ENCODE data around the gene STAG2.
"Not testable (repeated sequence)": the region's sequence is repeated elsewhere in the genome, so short reads cannot be mapped to it uniquely, and the experiment has no call there.

STAG2 gene

DNA sequence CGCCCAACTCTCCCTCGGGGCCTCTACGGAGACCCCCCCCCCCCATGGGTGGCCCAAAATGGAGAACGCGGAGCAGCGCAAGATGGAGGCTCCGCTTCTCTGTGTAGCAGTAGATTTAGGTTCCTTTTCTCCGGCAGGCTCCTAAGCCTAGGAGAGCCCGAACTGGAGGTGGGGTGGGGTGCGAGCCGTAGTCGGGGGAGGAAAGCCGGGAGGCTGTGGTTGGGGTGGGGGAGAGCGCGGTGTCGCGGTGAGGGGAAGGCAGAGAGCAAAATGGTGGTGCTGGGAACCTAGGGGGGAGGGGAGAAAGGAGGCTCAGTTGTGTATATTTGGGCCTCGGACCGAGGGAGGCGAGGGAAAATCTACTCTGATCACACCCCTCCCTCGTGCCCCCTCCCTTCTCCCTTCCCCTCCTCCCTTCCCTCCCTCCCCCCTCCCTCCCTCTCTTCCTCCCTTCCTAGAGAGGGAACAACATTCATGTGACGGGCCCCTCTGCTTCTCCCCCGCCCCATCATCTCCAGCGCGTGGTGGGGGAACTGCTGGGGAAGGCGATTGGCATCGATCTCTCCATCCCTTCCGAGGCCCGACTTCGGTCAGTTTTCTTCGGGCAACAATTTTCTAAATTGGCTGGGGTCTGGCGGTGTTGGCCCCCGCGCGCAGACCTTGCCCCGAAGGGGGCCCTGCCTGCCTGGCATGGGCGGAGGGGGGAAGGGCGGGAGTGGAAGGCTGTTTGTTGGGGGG lies at the start of gene STAG2:
STAG2 (plus strand) TSS at position 439 of the 738 bp plus-strand sequence. CDS start 60,922 bp downstream, outside the sequence.
- DNase-seq: peak; percentile 92

DNA sequence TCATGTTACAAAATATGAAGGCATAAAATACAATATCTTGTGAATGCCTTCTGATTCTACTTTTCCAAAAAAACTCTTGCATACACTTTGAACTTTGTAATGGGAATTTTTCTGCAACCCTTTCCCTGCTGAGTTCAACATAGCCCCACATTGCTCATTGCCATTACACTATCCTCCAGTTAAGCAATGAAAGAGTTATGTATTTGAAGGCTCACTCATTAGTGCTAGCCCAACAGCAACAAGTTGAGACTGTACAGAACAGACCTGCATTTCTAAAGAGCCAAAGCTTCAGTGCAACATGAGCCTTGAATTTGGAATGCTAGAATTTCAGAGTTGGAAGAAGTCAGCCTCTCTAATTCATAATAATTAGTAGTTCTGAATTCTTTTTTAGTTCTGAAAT lies 44.4 kb upstream of the STAG2 start:
- DNase-seq: no peak

DNA sequence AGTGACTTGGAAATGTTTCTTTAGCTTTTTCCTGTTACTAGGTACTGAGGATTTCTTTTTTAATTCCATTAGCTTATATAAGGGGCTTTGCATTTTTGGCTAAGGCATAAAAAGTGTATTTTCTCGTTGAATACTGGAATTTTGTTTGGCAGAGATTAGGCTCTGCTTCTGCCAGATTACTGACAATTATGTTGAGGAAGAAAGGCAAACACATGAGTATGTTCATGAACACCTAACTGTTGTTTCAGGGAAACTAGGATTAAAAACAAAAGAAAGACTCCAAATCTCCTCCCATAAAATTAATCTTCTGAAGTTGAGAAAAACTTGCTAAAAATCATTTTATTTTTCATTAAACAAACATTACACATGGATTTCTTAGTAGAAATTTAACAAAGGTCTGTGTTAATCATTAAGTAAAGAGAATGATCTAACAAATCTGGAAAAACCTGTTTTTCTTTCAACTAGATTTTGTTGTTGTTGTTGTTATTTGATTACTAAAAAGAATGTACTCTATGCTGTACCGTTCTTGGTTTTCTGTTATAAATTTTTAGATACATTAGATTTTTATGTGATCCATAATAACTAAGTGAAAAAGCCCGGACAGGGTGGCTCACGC lies 43.3 kb upstream of the STAG2 start:
- no peak for DNase-seq

DNA sequence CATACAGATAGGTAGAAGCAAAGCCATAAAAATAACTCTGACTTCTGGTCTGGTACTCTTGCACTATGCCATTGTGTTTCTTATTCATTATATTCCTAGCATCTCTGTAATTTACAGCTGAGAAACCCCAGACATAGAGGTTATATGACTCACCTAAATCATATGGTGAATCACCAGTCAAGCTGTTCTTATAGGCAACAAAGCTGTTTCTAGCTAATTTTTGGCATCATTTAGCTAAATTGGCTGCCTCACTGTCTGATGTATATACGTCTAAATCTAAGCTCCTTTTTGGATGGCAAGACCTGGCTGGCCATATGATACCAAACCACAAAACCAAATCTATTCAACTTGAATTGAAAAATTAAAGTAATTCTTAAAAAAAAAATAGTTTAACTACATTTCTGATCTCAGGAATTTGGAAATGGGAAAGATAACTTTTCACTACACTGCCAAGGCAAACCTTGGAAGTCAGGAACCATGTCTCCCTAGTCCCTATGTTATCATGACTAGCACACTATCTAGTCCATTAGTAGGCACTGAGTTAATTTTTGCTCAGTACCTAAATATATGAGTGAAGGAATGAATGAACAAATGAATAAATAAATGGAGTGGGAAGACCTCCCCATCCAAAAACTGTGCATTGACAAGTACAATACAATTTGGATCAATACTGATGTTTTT lies 41.3 kb upstream of the STAG2 start:
- DNase-seq: no peak

DNA sequence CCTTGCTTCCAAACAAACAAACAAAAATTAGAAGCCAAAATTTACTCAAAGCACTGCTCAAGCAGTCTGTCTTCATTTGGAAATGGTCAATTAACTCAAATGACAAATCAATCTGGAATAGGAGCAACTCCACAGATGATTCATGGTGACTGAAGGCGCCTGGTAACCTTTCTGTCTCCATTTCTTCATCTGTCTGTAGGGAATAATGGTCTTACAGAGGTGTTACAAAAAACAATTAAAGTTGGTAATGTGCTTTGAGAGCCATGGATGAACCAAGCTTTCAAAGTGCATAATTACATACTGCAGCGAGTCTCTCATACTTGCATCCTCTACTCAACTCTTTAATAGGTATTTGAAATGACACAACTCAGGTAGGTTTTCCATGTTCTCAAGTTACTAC lies 38.3 kb upstream of the STAG2 start:
- no peak for DNase-seq

DNA sequence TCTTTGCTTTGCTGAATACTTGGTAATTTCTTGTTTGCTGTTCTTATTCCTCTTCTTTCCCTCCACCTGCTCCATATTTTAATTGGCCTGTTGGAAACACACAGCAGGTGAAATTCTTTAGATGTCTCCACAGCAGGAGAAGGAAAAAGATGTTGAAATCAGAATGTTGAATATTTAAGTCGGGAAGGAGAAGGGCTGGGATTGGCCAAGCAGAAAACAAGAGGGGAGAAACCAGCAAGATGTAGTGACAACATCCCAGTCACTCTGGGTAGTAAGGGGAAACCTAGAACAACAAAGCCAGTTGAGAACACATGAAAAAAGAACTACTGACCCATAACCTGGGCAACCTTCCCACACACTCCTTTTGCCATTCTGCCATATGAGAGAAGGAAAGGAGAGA lies 37.3 kb upstream of the STAG2 start:
- DNase-seq: no peak

DNA sequence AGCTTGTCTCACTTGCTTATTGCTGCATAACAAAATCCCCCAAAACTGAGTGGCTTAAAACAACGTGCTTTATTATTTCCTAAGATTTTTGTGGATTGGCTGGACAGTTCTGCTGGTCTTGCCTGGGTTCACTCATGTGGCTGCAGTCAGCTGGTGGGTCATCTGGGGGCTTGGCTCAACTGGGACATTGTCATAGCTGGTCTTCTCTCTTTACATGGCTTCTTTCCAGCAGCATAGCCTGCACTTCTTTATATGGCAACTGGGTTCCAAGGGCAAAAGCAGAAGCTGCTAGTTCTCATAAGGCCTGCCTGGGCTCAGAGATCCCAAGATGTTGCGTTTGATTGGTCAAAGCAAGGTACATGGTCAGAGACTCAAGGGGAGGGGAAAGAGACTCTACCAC lies 33.7 kb upstream of the STAG2 start:
- DNase-seq: no peak

DNA sequence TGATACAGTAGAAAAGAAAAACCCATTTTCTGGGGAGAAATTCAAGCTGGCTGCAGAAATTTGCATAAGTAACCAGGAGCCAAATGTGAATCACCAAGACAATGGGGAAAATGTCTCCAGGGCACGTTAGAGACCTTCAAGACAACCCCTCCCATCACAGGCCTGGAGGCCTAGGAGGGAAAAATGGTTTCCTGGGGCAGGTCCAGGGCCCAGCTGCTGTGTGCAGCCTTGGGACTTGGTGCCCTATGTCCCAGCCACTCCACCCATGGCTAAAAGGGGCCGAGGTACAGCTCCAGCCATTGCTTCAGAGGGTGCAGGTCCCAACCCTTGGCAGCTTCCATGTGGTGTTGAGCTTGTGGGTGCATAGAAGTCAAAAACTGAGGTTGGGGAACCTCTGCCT lies 29.5 kb upstream of the STAG2 start:
- not testable (repeated sequence) for DNase-seq

DNA sequence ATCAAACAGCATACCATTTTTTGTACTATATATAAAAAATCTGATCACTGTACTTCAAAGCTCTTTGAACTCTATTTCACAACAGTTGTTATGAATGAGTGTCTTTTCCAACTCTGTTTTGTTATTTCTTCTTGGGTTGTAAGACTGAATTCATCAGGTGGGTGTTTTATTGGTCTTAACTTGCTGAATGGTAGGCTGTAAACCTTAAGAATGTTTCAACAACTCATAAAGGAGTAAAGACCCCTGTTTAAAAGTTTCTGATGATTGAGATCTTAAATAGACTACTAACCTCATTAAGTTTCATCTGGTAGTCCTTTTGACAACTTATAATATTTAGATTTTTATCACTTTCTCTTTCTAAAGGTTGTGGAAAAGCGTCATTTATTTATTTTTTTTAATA lies 18.4 kb upstream of the STAG2 start:
- DNase-seq: no peak

DNA sequence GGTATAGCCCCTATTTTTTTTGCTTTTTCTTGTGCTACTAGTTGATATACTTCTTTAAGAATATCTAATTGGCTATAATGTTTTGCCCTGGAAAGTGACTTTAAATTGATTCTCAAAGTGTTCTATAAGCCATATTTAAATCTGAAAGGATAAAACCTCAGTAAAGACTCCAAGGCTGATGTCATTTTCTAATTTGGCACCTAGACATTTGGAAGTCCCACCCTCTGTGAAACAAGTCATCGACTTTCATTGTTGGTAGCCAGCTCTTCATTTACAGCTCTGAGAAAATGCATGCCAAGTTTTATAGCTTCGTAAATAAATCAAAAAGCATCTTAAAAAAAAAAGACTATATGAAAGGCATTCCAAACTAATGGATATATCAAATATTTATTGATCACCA lies 18.0 kb upstream of the STAG2 start:
- no peak for DNase-seq

DNA sequence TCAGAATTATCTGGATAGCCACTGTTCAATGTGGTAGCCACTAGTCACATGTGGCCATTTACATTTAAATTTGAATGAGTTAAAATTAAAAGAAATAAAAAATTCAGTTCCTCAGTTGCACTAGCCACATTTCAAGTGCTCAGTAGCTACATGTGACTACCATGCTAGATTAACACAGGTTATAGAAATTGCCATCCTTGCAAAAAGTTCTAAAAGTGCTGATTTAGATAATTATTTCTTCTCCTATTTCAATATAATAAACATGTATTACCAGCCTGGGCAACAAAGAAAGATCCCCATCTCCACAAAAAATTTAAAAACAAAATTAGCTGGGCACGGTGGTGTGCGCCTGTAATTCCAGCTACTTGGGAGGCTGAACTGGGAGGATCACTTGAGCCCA lies 11.7 kb upstream of the STAG2 start:
- no peak for DNase-seq

DNA sequence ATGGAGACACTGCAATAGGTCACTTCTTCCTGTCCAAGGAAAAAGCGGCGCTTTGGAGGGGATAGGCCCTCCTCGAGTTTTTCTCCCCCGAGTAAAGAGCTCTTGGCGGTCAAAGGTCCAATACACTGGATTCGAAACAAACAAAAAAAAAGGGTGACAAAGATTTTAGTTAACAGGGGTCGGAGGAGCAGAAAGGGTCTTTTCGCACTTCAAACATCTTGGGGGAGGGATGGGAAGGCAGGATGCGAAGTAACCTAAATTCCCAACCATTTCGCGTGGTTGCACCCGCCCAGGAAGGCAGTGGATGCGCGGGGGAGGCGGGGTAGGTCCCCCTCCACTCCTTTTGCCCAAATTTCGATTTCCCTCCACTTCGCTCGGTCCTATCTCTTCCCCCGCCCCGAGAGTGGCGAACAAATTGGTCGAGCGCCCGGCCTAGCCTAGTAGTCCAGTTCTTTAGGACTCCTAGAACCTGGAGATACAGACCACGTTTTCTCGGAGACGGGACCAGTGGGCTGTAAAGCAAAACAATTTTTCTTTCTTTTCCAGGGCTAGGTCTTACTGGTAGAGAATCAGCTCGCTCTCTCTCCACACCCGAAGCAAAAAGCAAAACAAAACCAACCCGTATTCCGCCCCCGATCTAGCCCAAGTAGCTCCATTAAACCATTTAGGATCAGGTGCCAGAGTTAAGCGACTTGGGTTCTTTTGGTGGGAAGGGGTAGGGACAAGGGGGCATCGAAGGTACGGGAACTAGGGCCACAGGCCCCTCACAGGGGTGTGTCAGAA lies 2.0 kb upstream of the STAG2 start:
- DNase-seq: peak; percentile 49

DNA sequence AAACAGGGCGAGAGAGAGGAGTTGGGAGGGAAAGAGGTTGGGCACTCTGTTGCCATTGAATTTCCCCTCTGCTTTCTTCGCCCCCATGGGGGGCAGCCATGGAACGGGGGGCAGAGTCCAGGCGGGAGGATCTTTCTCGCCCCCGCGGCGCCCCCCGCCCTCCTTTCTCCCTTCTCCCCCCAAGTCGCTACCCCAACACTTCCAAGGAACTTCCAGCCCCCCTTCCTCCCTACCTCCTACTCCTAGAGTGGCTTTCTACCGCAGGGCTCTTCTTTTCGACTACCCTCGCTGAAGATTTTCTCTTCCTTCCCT lies 594 bp upstream of the STAG2 start:
- no peak for DNase-seq

DNA sequence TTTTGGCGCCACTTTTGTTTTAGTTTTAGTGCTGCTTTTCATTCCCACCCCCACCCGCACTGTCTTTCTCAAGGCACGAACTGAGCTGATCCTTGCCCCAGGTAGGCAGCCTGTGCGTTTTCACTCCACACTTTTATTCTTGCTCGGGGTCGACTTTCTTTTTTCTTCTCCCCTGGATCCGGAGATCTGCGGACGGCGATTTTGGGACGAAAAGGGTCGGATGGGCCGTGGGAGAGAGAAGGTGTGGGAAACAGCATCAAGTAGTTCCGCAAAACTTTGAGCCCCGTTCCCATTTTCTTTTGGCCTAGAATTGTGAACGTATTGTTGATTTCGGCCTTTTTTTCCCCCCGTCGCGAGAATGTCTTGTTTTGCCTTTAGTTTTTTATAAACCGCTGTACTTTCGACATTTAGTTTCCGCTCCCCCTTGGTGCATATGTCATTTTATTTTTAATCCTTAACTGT lies 531 bp downstream of the STAG2 start:
- DNase-seq: no peak

DNA sequence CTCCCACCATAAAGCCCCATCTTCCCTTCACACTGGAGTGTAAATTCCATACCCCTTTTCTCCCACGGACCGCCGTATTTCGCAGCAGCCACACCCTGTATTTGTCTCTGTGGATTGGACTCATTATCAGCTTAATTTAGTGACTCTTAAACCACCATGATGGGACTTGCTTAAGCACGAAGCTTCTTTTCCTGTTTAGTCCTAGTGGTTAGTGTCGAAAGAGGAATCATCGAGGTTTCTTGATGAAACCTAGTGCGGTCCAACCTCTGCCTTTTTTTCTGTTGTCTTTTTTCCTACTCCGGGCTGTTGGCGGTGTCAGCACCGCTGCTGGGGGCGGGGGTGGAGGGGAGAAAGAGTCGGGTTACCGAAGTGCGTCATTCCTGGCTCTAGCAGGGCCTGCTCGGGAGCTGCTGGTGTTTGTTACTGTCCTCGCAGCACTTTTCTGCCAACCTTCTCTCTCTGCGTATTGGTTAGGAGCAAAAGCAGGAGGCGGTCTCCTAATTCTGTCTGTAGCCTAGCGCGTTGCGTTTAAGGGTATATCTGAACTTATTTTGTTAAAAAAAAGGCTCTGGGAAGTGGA lies 1.4 kb downstream of the STAG2 start:
- peak; percentile 96 for DNase-seq

DNA sequence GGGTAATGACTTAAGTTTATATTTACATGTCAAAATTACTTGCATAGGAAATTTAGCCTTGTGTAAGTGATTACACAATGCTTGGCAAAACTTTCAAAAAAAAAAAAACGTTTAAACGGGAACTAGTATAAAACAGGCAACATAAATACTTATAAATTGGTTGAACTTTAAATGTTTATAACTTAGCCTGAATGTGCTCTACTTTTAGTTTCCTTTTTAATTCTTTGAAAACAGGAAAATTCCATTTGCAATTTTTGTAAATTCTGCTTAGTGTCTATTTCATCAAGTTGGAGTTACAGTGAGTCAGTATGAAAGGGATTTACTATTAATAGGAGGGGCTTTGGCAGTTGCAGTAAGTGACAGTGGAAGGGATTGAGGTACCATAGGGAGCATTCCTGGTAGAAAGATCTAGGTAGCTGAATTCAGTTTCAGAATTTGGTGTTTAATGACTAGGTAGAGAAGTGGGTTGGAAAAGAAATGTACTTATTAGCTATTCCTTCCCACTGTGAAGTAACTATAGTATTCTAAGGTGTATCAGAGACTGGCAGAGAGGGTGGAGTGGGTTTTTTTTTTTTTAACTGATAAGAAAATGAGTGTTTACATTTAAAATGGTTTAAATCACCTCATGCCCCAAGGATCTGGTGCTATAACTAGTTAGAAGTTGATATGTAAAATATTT lies 2.8 kb downstream of the STAG2 start:
- DNase-seq: no peak

DNA sequence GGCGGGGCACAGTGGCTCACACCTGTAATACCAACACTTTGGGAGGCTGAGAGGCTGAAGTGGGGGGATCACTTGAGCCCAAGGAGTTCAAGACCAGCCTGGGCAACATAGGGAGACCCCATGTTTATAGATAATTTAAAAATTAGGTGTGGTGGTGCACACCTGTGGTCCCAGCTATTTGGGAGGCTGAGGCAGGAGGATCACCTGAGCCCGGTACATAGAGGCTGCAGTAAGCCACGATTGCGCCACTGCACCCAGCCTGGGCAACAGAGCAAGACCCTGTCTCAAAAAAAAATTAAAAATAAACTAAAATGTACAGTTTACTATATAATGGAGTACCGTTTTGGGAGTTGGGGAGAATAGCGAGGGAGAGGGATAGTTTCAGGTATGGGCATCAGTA lies 4.2 kb downstream of the STAG2 start:
- DNase-seq: no peak

DNA sequence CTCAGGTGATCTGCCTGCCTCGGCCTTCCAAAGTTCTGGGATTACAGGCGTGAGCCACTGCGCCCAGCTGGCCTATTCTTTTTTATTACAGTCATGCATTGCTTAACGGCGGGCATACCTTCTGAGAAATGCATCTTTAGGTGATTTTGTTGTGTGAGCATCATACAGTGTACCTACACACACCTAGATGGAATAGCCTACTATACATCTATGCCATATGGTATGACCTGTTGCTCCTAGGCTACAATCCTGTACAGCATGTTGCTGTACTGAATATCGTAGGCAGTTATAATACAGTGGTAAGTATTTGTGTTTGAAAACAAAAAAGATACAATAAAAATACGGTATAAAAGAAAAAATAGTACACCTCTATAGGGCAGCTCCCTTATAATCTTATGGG lies 6.0 kb downstream of the STAG2 start:
- DNase-seq: no peak

DNA sequence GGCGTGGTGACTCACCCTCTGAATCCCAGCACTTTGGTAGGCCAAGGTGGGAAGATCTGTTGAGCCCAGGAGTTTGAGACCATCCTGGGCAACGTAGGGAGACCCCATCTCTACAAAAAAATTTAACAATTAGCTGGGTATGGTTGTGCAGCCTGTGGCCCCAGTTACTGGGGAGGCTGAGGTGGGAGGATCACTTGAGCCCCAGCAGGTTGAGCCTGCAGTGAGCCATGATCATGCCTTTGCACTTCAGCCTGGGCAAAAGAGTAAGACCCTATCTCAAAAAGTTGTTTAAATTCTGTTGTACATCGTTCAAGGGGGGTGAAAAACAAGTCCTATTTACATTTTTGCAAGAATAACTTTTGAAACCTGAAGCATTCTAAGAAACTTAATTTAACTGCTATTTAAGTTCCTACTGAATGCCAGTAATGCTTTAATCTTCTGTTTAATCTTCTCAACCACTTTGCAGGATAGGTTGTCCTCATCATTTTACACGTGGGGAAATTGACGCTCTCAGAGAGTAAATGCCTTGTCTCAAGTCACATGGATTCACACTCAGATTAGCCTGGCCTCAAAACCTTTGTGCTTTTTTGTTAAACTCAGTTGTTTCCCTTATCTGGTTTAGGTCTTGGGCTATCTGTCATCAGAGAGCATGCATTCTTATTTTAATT lies 7.0 kb downstream of the STAG2 start:
- DNase-seq: no peak

DNA sequence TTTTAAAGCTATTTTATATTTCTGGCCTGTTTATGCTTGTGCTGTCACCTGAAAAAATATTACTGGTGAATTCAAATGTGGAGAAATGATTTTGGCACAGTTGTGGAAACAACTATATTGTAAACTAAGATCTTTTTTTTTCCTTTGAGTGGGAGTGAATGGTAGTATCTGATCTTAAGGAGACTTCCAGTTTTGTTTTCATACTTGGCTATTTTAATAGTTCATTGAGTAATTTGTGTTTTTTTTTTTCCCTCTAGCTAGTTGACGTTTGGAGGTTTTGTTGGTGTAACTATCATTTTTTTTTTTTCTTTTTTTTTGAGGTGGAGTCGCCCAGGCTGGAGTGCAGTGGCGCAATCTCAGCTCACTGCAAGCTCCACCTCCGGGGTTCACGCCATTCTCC lies 10.5 kb downstream of the STAG2 start:
- DNase-seq: no peak

DNA sequence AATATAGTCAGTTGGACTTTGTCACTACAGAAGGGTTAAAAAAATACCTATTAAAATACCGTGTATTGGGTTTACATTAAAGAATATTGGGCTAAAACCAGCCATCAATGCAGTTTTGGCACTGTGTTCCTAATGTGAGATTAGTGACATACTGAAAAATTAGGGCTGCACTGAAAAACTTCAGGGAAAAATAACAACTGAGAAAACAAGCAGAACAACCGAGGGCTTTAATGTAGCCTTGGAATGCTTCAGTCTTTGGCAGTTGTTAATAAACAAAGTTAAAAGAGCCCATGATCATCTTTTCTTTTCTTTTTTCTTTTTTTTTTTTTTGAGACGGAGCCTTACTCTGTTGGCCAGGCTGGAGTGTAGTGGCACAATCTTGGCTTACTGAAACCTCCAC lies 12.4 kb downstream of the STAG2 start:
- DNase-seq: no peak

DNA sequence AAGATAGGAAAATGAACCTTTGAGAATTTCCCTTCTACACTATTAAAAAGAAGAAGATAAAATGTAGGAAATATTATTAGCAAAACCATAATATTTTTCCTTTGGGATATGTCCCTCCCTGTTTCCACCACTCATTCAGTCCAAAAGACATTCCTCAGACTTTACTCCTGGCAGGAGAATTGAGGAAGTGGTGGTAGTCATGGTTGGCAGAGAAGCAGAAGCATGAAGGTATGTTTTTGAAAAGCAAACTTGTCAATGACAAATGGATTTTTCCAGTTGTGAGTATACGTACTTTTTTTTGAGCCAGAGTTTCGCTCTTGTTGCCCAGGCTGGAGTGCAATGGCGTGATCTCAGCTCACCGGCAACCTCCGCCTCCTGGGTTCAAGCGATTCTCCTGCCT lies 13.7 kb downstream of the STAG2 start:
- peak; percentile 34 for DNase-seq

Data from right hindlimb (tissue), 1 donor.